Measurements from ENCODE around the gene SMC4. TPM values are rescaled to one million over a fixed set of nuclear protein-coding genes. Genes with fewer than 3 reads are reported as not detected.
A peak's percentile ranks its signal among the peaks of the same experiment; 100 is the strongest.
"Not testable (repeated sequence)": the region's sequence is repeated elsewhere in the genome, so short reads cannot be mapped to it uniquely, and the experiment has no call there.

Gene SMC4
- total RNA-seq (2014; rRNA removed; shearing (Covaris generic)) = 126 and 165 TPM in 2 replicates

DNA sequence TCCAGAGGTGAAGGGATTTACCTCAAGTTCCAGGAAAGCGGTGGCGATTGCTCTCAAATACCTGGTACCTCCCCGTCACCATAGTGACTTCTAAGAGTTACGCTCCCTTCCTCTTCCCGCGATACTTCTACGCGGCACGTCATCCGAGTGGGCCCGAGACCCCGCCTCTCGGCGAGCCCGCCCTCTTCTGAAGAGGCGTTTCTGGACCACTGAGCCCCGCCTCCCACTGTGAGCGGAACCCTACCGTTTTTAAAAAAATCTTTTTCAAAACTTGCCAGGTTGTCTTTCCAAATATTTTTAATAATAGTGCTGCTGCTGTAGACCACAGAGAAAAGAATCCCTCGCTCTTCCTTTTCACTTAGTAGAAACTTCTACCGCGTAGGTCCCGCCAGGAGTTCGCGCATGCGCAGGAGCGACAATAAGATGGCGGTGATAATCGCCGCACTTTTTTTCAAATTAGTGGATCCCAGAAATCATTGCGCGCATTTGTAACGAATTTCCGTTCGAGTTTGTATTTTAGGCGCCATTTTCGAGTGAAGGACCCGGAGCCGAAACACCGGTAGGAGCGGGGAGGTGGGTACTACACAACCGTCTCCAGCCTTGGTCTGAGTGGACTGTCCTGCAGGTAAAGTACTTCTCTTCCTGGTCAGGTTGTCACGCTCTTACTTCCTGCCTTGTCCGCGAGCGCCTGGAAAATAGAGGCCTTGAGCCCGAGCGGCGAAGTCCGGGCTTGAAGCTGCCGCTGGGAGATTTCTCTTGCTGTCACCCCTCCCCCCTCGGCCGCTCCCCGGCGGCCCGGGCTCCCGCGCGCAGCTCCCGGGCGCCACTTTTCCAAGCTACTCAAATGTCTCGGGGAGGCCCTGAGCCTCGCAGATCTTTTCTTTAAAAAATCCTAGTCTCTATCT lies at the start of gene SMC4, which contains the start of gene IFT80:
Gene SMC4 (plus strand): TSS at position 526 of the 905 bp plus-strand sequence. CDS start 1,177 bp downstream, outside the sequence.
Gene IFT80 (minus strand): TSS at position 101 of the 905 bp plus-strand sequence. CDS start 14,625 bp downstream, outside the sequence.
- peak; percentile 93 for DNase-seq (ENCODE audit: low spot score)

DNA sequence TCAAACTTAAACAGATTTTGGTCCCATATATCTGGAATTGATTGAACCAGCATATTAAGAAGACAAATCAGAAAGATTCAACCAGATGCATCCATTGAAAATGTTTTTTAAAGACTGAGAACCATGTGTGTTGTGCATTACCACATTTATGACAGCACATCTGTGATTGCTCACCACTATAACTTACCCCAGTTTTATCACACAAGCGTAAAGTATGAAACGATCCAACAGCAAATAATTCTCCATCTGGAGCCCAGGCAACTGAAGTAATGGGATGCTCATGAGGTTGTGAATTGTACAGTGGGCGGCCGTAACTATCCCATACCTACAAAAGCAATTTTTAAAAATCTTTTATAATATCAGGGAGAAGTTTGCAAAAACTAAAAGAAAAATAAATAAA lies 43.6 kb upstream of the SMC4 start:
- no peak for DNase-seq (ENCODE audit: low spot score)

DNA sequence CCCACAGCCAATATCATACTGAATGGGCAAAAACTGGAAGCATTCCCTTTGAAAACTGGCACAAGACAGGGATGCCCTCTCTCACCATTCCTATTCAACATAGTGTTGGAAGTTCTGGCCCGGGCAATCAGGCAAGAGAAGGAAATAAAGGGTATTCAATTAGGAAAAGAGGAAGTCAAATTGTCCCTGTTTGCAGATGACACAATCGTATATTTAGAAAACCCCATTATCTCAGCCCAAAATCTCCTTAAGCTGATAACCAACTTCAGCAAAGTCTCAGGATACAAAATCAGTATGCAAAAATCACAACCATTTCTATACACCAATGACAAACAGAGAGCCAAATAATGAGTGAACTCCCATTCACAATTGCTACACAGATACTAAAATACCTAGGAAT lies 36.6 kb upstream of the SMC4 start:
- not testable (repeated sequence) for DNase-seq (ENCODE audit: low spot score)

DNA sequence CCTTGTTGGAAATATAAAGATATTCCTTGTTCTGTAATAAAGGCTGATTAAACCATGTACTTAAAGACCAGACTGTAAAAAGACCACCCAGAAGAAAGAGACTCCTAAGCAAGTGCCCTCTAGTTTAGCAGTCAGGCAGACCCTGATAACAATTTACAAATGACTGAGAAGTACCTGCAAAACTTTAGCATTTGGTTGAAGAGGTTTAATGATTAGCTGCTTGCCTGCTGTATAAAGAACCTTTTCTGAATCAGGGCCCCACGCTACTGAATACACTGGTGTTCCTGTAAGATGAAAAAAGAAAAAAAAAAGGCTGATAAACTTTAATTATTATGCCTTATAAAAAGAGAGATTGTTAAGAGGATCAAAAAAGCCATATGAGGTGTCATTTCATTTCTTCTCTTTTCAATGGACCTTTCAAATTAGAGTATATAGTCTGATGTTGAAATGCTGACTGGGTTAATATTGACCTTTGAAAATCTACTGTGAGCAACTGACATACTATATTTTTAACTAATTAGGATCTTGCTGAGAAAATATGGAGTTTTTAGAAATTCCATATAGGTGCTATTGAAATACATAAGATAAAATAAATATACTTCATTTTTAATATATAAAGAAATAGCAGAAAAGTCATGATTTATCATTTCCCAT lies 33.5 kb upstream of the SMC4 start:
- DNase-seq (ENCODE audit: low spot score) = no peak

DNA sequence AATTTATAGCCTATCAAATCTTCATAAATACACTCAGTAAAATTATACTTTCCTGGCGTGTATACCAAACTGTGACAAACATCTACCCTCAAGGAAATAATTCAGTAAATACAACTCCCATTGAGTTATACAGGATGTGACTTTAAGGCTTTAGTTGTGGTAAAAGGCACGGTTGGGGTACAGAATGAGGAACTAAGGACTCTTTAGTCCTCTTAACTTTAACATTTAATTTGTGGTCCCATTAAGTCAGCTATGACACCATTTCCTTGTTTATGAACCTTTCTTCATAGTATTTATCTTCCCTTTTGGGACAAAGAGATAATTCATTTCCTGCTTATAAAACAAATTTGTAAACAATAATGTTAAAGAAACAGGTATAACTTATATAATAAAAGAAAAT lies 30.6 kb upstream of the SMC4 start:
- no peak for DNase-seq (ENCODE audit: low spot score)

DNA sequence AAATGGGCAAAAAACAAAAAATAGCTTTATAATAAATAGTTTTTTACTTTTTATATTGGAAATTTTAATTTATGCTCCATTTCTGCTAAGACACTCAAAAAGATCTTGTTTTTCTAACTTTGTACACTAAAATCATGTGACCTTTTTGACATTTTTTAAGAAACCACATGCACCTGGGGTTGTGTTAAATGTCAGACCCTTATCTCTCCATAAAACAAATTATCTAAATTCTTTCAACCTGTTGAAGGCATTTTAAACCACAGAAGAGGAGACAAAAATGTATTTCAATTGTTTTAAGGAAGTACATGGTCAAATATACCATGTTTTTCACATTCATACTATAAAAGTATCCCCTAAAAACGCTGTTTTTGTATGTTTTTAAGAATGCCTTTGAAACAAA lies 29.7 kb upstream of the SMC4 start:
- peak; percentile 16 for DNase-seq (ENCODE audit: low spot score)

DNA sequence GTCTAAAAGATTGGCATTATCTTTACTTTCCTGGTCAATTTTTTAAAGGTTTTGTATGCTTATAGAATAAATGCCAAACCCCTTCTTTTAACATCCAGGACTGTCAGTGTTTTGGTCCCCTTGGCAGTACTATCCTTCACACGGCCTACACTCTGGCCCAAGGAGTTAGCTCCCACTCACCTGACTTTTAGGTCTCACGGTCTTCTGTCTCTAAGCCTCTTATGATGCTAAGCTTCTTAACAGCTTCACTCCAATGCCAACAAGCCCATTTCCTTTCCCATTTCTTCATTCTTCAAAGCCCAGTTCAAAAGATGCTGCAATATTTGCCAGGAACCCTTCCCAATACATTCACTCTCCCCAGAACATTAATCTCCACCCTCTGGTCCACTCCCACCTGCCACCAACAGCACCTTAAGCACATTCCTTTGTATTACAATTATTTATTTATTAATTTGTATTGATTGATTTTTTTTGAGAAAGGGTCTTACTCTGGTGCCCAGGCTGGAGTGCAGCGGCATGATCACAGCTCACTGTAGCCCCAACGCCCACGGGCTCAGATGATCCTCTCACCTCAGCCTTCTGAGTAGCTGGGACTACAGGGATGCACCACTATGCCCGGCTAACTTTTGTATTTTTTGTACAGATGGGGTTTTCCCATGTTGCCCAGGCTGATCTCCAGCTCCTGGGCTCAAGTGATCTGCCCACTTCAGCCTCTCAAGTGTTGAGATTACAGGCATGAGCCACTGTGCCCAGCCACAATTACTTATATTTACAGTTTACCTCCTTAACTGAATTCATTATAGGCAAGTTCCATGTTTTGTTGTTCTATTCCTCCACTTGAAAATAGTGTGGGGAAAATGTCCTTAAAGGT lies 28.2 kb upstream of the SMC4 start:
- no peak for DNase-seq (ENCODE audit: low spot score)

DNA sequence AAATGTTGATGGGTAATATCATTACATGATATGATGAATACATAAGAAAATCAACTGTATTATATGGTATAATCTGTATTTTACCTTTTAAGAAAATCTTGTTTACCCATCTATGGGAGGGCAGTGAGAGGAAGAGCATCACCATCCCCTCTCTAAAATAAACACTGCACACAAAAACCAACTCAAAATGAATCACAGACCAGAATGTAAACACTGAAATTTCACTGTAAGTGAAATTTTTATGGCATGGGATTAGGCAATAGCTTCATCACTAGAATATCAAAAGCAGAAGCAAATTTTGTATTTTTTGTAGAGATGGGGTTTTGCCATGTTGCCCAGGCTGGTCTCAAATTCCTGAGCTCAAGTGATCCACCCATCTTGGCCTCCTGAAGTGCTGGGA lies 26.7 kb upstream of the SMC4 start:
- DNase-seq (ENCODE audit: low spot score) = no peak

DNA sequence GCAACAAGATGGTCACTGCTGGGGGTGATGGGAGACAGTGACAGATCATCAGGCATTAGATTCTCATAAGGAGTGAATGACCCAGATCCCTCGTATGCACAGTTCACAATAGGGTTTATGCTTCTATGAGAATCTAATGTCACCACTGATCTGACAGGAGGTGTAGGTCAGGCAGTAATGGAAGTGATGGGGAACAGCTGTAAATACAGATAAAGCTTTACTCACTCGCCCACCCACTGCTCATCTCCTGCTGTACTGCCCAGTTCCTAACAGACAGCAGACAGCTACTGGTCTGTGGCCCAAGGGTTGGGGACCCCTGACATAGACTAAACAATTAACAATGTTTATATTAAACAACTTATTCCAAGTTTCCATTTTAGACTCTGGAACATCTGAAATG lies 25.8 kb upstream of the SMC4 start:
- DNase-seq (ENCODE audit: low spot score) = no peak

DNA sequence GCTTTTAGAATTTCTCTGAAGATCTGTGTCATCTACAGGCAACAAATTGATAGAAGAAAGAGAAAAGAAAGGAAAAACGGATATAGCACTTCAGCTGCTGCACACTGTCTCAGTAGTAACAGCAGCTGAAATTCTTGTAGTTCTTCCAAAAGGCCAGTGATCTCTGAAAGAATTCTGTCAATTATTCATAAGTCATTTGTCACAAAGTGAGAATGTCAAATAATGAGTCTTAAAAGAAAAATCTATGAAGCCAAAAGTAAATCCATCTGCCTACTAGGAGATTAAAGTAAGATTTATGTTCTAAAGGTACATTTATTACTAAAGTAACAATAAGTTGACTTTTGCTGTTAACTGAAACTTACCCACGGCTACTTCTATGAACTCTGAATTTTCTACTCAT lies 25.0 kb upstream of the SMC4 start:
- no peak for DNase-seq (ENCODE audit: low spot score)

DNA sequence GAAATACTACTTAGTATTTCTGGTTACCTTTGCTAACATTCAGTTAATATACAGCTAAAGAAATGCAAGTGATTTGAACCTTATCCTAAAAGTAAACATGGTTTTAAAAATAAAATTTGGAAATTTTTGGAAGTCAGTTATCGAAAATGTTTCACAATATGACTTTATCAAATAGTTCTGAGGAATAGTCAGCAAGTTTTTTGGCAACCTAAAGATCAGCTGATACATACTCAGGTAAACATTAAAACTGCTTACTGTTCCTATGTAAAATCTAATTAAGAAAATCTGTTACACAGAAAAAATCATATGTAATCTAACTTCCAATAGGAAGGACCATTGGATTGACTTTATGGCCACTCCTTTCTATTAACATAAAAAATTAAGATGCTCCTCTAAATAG lies 24.5 kb upstream of the SMC4 start:
- no peak for DNase-seq (ENCODE audit: low spot score)

DNA sequence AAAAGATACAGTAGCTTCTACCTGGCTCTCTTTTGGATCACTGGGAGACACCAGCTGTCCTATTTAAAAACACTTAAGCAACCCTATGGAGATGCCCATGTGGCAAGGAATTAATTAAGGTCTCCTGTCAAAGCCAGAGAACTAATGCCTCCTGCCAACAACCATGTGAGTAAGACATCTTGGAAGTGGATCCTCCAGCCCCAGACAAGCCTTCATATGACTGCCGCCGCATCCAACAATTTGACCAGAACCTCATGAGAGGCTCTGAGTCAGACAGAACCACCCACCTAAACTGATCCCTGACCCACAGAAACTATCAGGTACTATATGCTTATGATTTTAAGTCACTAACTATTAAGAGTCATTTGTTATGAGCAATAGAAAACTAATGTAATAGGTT lies 22.8 kb upstream of the SMC4 start:
- no peak for DNase-seq (ENCODE audit: low spot score)

DNA sequence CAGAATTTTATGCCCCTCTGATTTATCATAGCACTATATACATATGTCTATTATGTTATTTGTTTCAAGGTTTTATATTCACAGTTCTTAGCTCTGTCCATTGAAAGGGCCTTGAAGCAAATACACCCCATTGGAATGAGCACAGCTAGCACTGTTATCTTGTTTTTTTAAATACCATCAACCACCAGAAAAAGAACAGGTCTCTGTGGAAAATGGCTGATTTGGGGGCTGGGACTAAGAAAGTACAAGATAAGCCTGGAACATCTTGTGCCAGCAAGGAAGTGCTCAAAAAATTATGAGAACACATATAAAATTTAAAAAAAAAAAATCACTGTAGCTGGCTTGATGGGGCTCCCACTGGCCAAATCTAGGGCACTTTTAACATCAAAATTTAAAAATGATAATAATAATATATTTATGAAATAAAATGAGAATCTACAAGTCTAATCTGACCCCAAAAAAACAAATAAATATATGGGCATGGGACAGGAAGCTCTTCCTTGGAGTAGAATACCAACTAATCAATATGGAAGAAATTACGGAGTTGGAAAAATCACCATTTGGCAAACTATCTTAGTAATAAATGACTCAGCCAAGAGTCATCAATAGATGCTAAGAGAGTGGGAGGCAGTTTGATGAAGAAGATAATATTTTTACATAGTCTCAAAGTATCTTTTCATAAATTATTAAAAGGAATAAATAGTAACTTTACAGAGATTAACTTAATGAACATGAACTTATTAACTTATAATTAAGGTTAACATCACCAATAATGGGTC lies 20.9 kb upstream of the SMC4 start:
- DNase-seq (ENCODE audit: low spot score) = no peak

DNA sequence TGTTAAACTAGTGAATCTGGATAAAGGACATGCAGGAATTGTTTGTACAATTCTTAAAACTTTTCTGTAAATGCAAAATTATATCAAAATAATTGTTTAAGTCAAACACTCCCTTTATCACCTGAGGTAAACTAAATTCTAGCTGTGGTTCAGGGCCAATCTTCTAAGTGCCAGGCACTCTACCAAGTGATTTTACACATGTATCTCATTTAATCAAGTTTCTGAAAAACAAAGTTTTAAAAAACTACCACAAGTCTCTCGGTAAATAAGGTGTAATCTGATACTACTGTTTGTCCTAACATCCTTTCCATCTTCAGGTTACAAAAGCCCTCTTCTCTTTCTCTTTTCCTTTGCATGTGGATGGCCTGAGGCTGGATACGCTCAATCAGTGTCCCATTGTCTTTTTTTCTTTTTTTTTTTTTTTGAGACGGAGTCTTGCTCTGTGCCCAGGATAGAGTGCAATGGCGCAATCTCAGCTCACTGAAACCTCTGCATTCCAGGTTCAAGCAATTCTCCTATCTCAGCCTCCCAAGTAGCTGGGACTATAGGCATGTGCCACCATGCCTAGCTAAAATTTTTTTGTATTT lies 19.7 kb upstream of the SMC4 start:
- no peak for DNase-seq (ENCODE audit: low spot score)

DNA sequence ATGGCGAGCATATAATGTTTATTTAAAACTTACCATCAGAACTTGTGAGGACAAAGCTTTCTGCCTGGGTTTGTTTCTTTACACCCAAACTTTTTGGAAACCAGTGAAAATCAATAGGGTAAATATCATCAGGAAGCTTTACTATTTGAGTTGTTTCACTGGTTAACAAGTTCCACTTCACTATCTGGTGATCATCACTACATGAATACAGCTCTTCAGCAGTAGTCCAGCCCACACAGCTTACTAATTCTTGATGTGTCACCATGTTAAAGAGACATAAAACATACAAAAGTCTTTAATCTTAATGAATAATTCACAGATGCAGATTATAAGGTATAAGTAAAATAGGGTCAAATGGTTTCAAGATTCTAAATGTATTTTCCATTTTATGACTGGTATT lies 18.0 kb upstream of the SMC4 start:
- DNase-seq (ENCODE audit: low spot score) = no peak

DNA sequence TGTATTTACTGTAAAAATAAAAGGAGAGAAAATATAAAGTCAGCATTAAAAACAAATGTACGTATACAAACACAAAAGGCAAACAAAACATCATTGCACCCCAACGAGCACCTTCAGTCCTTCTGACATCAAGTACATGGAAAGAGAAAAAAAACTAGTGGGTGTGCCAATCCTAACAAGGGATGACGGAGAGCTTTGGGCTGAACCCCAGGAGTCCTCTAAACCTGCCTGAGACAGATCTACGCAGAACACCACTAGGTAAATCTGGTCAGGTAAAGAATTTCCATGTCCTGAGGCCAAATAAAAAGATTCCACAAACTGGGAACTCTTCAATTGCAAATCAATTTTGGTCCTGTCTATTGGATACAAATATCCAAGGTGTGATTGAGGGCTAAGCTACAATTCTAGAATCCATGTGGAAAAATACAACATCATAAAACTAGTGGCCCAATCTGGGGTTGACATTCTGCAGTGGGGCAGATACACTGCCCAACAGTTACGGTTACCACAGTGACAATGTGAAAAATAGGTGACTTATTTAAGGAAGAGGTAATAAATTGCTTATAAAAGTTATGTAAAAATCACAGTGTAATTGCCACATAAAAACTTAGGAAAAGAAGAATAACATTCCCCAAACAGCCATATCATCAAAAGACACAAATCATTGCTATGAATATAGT lies 14.7 kb upstream of the SMC4 start:
- no peak for DNase-seq (ENCODE audit: low spot score)

DNA sequence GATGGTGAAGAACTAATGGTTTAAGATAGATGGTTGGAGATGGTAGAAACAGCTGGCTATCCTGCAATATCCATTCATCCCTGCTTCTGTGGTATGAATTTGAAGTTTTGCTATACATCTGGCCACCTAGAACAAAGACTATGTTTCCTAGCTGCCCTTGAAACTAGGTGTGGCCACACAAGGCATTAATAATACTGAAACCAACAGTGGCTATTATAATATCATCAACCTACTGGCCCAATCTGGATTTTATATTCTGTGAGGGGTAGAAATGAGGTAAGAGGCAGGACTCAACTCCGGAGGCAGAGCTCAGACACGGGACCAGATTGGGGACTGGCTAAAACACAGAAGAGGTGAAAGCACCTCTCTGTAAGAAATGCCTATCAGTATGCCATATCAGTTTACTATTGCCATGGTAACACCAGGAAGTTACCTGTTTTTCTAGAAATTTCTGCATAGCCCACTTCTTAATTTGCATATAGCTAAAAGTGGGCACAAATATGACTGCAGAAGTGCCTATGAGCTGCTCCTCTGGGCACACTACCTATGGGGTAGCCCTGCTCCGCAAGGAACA lies 8.8 kb upstream of the SMC4 start:
- no peak for DNase-seq (ENCODE audit: low spot score)

DNA sequence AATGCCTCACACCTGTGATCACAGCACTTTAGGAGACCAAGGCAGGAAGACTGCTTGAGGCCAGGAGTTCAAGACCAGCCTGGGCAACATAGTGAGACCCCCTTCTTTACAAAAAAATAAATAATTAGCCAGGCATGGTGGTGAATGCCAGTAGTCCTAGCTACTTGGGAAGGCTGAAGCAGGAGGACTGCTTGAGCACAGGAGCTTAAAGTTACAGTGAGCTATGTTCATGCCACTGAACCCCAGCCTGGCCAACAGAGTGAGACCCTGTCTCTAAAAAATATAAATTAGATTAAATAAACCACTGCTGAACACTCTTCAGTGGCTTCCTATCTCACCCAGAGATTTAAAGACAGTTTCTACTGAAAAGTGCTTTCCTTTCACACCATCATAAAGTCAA lies 6.7 kb upstream of the SMC4 start:
- no peak for DNase-seq (ENCODE audit: low spot score)

DNA sequence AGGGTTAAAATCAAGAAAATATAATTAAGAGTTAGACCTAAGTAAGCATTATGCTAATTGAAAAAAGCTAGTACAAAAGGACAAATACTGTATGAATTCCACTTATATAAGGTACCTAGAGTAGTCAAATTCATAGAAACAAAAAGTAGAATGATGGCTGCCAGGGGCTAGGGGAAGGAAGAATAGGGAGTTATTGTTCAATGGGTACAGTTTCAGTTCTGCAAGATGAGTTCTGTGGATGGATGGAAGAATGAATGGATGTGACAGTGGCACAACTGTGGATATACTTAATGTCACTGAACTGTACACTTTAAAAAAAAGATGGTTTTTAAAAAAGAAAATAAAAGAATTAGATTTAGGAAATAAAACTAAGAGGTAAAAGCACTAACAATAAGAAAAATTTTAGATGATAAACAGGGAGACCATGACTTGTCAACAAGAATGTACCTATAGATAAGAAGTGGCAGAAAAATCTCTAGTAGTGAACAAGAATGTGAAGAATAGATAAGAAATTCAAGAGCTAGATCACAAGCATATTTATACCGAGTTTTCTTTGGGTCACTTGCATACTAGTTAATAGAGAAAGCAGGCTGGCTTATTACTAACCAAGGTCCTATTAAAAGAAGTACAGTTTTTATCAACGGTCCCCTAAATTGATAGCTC lies 6.0 kb upstream of the SMC4 start:
- DNase-seq (ENCODE audit: low spot score) = no peak
